SH-SY5Y (cell line): ENCODE results near the gene NTHL1.

ENCODE experiments used
- GATA2 ChIP-seq: IDR thresholded peaks from 2 replicates; pipeline ENCODE4 v1.6.1; 2011; ENCODE audit warnings: mild to moderate bottlenecking, low read depth, low read length
- GATA3 ChIP-seq: IDR thresholded peaks from 2 replicates; pipeline ENCODE4 v1.6.1; 2011; ENCODE audit warnings: low read depth, mild to moderate bottlenecking, low read length, moderate library complexity

NTHL1 gene

GRCh38 chr16:2044541-2044940 lies 3.1 kb downstream of the NTHL1 start:
- TF ChIP-seq GATA2: no peak

GRCh38 chr16:2043667-2044451 lies 3.8 kb downstream of the NTHL1 start:
- TF ChIP-seq GATA3: no peak
- TF ChIP-seq GATA2: no peak

- TF ChIP-seq GATA3 (no peak), GATA2 (no peak)
Observed at GRCh38 chr16:2042986-2043666, 4.5 kb downstream of the NTHL1 start.

- TF ChIP-seq GATA3: no peak
- TF ChIP-seq GATA2: no peak
Observed at GRCh38 chr16:2042171-2042985, 5.3 kb downstream of the NTHL1 start.

GRCh38 chr16:2040787-2041522 lies 6.7 kb downstream of the NTHL1 start:
- no peak for TF ChIP-seq GATA2
- no peak for TF ChIP-seq GATA3

- TF ChIP-seq GATA3: no peak
- TF ChIP-seq GATA2: no peak
Observed at GRCh38 chr16:2040041-2040786, 7.4 kb downstream of the NTHL1 start.

GRCh38 chr16:2039274-2040031 lies 8.2 kb downstream of the NTHL1 start:
- TF ChIP-seq GATA3 (no peak), GATA2 (peak; percentile 26; the same call in 1 of the 2 replicates)

GRCh38 chr16:2038382-2039231 lies 9.0 kb downstream of the NTHL1 start:
- TF ChIP-seq GATA2: no peak
- no peak for TF ChIP-seq GATA3

- no peak for TF ChIP-seq GATA3
- TF ChIP-seq GATA2: no peak
Observed at GRCh38 chr16:2037647-2038381, 9.8 kb downstream of the NTHL1 start.

GRCh38 chr16:2037115-2037514 lies 10.5 kb downstream of the NTHL1 start:
- no peak for TF ChIP-seq GATA3
- no peak for TF ChIP-seq GATA2
